ENCODE results near the gene RGS3. TPM values are rescaled to one million over a fixed set of nuclear protein-coding genes. Genes with fewer than 3 reads are reported as not detected.
A peak's percentile ranks its signal among the peaks of the same experiment; 100 is the strongest.

RGS3 gene
- polyA plus RNA-seq, 1 donor = 33.0 TPM

GRCh38 chr9:113577525-113578261 is 114.2 kb downstream of the RGS3 start:
- Histone ChIP-seq H3K27me3 (ENCODE audit: control insufficient read depth, insufficient read depth, low read length) (no peaks in the 10 kb centered on the region), H3K9me3 (ENCODE audit: control insufficient read depth, low read depth, low read length) (no peaks in the 10 kb centered on the region), H3K4me1 (ENCODE audit: control insufficient read depth, insufficient read depth, low read length) (peaks cover 20% of the 10 kb centered on the region), H3K36me3 (ENCODE audit: control insufficient read depth, insufficient read depth, low read length) (no peaks in the 10 kb centered on the region), H3K4me3 (ENCODE audit: low read length) (no peak overlapping the region), H3K27ac (ENCODE audit: low read length) (no peak overlapping the region)
- no CpG with 5 or more reads among the region's 11 CpGs for WGBS (ENCODE audit: insufficient coverage, low lambda C conversion rate)
- no peak for DNase-seq

GRCh38 chr9:113578279-113578865 is 114.8 kb downstream of the RGS3 start:
- DNase-seq = no peak
- no CpG with 5 or more reads among the region's 3 CpGs for WGBS (ENCODE audit: insufficient coverage, low lambda C conversion rate)
- no peak overlapping the region for H3K27ac ChIP-seq (ENCODE audit: low read length)
- no peak overlapping the region for H3K4me3 ChIP-seq (ENCODE audit: low read length)
- H3K4me1 ChIP-seq (ENCODE audit: control insufficient read depth, insufficient read depth, low read length) = peaks cover 20% of the 10 kb centered on the region
- no peaks in the 10 kb centered on the region for H3K27me3 ChIP-seq (ENCODE audit: control insufficient read depth, insufficient read depth, low read length)
- H3K9me3 ChIP-seq (ENCODE audit: control insufficient read depth, low read depth, low read length) = no peaks in the 10 kb centered on the region
- H3K36me3 ChIP-seq (ENCODE audit: control insufficient read depth, insufficient read depth, low read length) = peaks cover 4% of the 10 kb centered on the region

GRCh38 chr9:113578882-113579282 is 115.4 kb downstream of the RGS3 start:
- Histone ChIP-seq H3K9me3 (ENCODE audit: control insufficient read depth, low read depth, low read length) (no peaks in the 10 kb centered on the region), H3K36me3 (ENCODE audit: control insufficient read depth, insufficient read depth, low read length) (peaks cover 9% of the 10 kb centered on the region), H3K27ac (ENCODE audit: low read length) (peak overlapping the region; percentile 0), H3K4me1 (ENCODE audit: control insufficient read depth, insufficient read depth, low read length) (peaks cover 20% of the 10 kb centered on the region), H3K4me3 (ENCODE audit: low read length) (no peak overlapping the region), H3K27me3 (ENCODE audit: control insufficient read depth, insufficient read depth, low read length) (no peaks in the 10 kb centered on the region)
- no CpG with 5 or more reads among the region's 5 CpGs for WGBS (ENCODE audit: insufficient coverage, low lambda C conversion rate)
- peak in 1 of 2 donors; percentile 30 for DNase-seq

GRCh38 chr9:113579283-113580040 is 115.9 kb downstream of the RGS3 start:
- H3K4me1 ChIP-seq (ENCODE audit: control insufficient read depth, insufficient read depth, low read length) = peaks cover 20% of the 10 kb centered on the region
- peaks cover 15% of the 10 kb centered on the region for H3K36me3 ChIP-seq (ENCODE audit: control insufficient read depth, insufficient read depth, low read length)
- no peaks in the 10 kb centered on the region for H3K27me3 ChIP-seq (ENCODE audit: control insufficient read depth, insufficient read depth, low read length)
- no peak overlapping the region for H3K4me3 ChIP-seq (ENCODE audit: low read length)
- H3K9me3 ChIP-seq (ENCODE audit: control insufficient read depth, low read depth, low read length) = no peaks in the 10 kb centered on the region
- 83% methylated on average over 1 of the region's 5 CpGs for WGBS (ENCODE audit: insufficient coverage, low lambda C conversion rate)
- H3K27ac ChIP-seq (ENCODE audit: low read length) = peak overlapping the region; percentile 16
- peak in 1 of 2 donors; percentile 37 for DNase-seq

GRCh38 chr9:113580041-113580953 is 116.8 kb downstream of the RGS3 start:
- peaks cover 20% of the 10 kb centered on the region for H3K4me1 ChIP-seq (ENCODE audit: control insufficient read depth, insufficient read depth, low read length)
- no peak for DNase-seq
- H3K27ac ChIP-seq (ENCODE audit: low read length) = no peak overlapping the region
- H3K27me3 ChIP-seq (ENCODE audit: control insufficient read depth, insufficient read depth, low read length) = no peaks in the 10 kb centered on the region
- H3K4me3 ChIP-seq (ENCODE audit: low read length) = no peak overlapping the region
- no peaks in the 10 kb centered on the region for H3K9me3 ChIP-seq (ENCODE audit: control insufficient read depth, low read depth, low read length)
- peaks cover 23% of the 10 kb centered on the region for H3K36me3 ChIP-seq (ENCODE audit: control insufficient read depth, insufficient read depth, low read length)
- WGBS (ENCODE audit: insufficient coverage, low lambda C conversion rate) = no CpG with 5 or more reads among the region's 12 CpGs

- H3K4me3 ChIP-seq (ENCODE audit: low read length) = no peak overlapping the region
- peaks cover 20% of the 10 kb centered on the region for H3K4me1 ChIP-seq (ENCODE audit: control insufficient read depth, insufficient read depth, low read length)
- no peaks in the 10 kb centered on the region for H3K9me3 ChIP-seq (ENCODE audit: control insufficient read depth, low read depth, low read length)
- H3K27me3 ChIP-seq (ENCODE audit: control insufficient read depth, insufficient read depth, low read length) = no peaks in the 10 kb centered on the region
- no peak overlapping the region for H3K27ac ChIP-seq (ENCODE audit: low read length)
- WGBS (ENCODE audit: insufficient coverage, low lambda C conversion rate) = no CpG with 5 or more reads among the region's 4 CpGs
- H3K36me3 ChIP-seq (ENCODE audit: control insufficient read depth, insufficient read depth, low read length) = peaks cover 29% of the 10 kb centered on the region
- DNase-seq = peak in 1 of 2 donors; percentile 48
These were observed 117.4 kb downstream of the RGS3 start for GRCh38 chr9:113580954-113581311.

GRCh38 chr9:113581865-113582697 is 118.6 kb downstream of the RGS3 start:
- peak; percentile 61 to 74 for DNase-seq
- no peak overlapping the region for H3K27ac ChIP-seq (ENCODE audit: low read length)
- H3K4me3 ChIP-seq (ENCODE audit: low read length) = no peak overlapping the region
- H3K27me3 ChIP-seq (ENCODE audit: control insufficient read depth, insufficient read depth, low read length) = no peaks in the 10 kb centered on the region
- peaks cover 39% of the 10 kb centered on the region for H3K36me3 ChIP-seq (ENCODE audit: control insufficient read depth, insufficient read depth, low read length)
- H3K9me3 ChIP-seq (ENCODE audit: control insufficient read depth, low read depth, low read length) = no peaks in the 10 kb centered on the region
- no CpG with 5 or more reads among the region's 17 CpGs for WGBS (ENCODE audit: insufficient coverage, low lambda C conversion rate)
- H3K4me1 ChIP-seq (ENCODE audit: control insufficient read depth, insufficient read depth, low read length) = peaks cover 20% of the 10 kb centered on the region

- DNase-seq = no peak
- 71% methylated on average over 1 of the region's 6 CpGs for WGBS (ENCODE audit: insufficient coverage, low lambda C conversion rate)
- Histone ChIP-seq H3K36me3 (ENCODE audit: control insufficient read depth, insufficient read depth, low read length) (peaks cover 40% of the 10 kb centered on the region), H3K4me3 (ENCODE audit: low read length) (no peak overlapping the region), H3K27me3 (ENCODE audit: control insufficient read depth, insufficient read depth, low read length) (no peaks in the 10 kb centered on the region), H3K9me3 (ENCODE audit: control insufficient read depth, low read depth, low read length) (no peaks in the 10 kb centered on the region), H3K27ac (ENCODE audit: low read length) (no peak overlapping the region), H3K4me1 (ENCODE audit: control insufficient read depth, insufficient read depth, low read length) (peaks cover 20% of the 10 kb centered on the region)
These were observed 119.2 kb downstream of the RGS3 start for GRCh38 chr9:113582698-113583200.
